HG02571 (cell line): ENCODE data around the gene CC2D2B.

Experiments used
- ATAC-seq: cut with Tn5 transposase; IDR thresholded peaks from one replicate; pipeline ENCODE4 v1.9.1; 2021; ENCODE audit warnings: mild to moderate bottlenecking, moderate library complexity; ENCODE audit not compliant: unreplicated experiment

Gene CC2D2B

GRCh38 chr10:96074776-96075175, 167.0 kb downstream of the CC2D2B start:
- ATAC-seq: no peak

- ATAC-seq: no peak
Observed at GRCh38 chr10:96075977-96076376, 168.2 kb downstream of the CC2D2B start.

- ATAC-seq: no peak
Observed at GRCh38 chr10:96077156-96077555, 169.4 kb downstream of the CC2D2B start.

GRCh38 chr10:96082153-96082552, 174.4 kb downstream of the CC2D2B start:
- ATAC-seq: no peak
